K562 (cell line): ENCODE results near the gene ALAS2. TPM values are rescaled to one million over a fixed set of nuclear protein-coding genes. Genes with fewer than 3 reads are reported as not detected.

Source experiments
- CCAR2 ChIP-seq: fragments of 200-400 bp; formaldehyde crosslinking; IDR thresholded peaks from 2 replicates; pipeline ENCODE4 v1.6.1; 2017; ENCODE audit warnings: mild to moderate bottlenecking, low read depth, low read length
- CREB3 ChIP-seq: fragments of 450-650 bp; conservative IDR thresholded peaks from 2 replicates; pipeline ENCODE4 v1.6.1; 2016; ENCODE audit warnings: missing genetic modification characterization, low read depth, mild to moderate bottlenecking, missing compliant biosample characterization, moderate library complexity
- ESRRB ChIP-seq: fragments of 250-450 bp; sonication (Bioruptor Pico); IDR thresholded peaks from 2 replicates; pipeline ENCODE4 v1.5.0; 2020; ENCODE audit warnings: mild to moderate bottlenecking, moderate library complexity, borderline replicate concordance
- HMGN3 ChIP-seq: IDR thresholded peaks from 2 replicates; pipeline ENCODE4 v1.6.1; 2011; ENCODE audit warnings: borderline replicate concordance, low read depth, mild to moderate bottlenecking, mixed read lengths, low read length; ENCODE audit not compliant: insufficient read length; ENCODE audit errors: extremely low read depth
- KHSRP ChIP-seq: fragments of 450-650 bp; IDR thresholded peaks from 2 replicates; pipeline ENCODE4 v1.6.1; 2017
- MYC ChIP-seq, 2 experiments: fragments of 250-450 bp in 1 of 2; sonication (Bioruptor Pico) in 1 of 2; IDR thresholded peaks; 2 replicates each; pipeline versions ENCODE4 v1.5.1 to v1.6.1; 2012 to 2021; ENCODE audit warnings: low read depth in 2 of 2, borderline replicate concordance in 1 of 2, improper control_type of control experiment in 1 of 2, low read length in 1 of 2, mild to moderate bottlenecking in 1 of 2, moderate library complexity in 1 of 2
- STAG1 ChIP-seq: sonication (generic); formaldehyde crosslinking; IDR thresholded peaks from 2 replicates; pipeline ENCODE4 v1.5.0; 2020; ENCODE audit warnings: missing genetic modification reagents, borderline replicate concordance
- TAL1 ChIP-seq: fragments of 450-650 bp; IDR thresholded peaks from 2 replicates; pipeline ENCODE4 v1.6.1; 2016; ENCODE audit warnings: mild to moderate bottlenecking
- polyA plus RNA-seq, 8 experiments: library from polyadenylated mRNA; depleted of rRNA in 4 of 8; stranded (reverse) in 5 of 8; unstranded in 3 of 8; fragments of >200 nt; fragmentation: Nextera tagmentation in 2 of 8; fragmentation: Illumina TruSeq in 1 of 8; extraction: Ambion mirVana in 2 of 8; extraction: Trizol in 1 of 8; gene quantifications; 2 replicates each; pipeline versions ENCODE4 v1.2.1 to v1.2.3, GENCODE V29; 2011 to 2014; ENCODE audit warnings: inconsistent platforms in 1 of 8, missing spikeins in 1 of 8
- total RNA-seq, 7 experiments: library from RNA; depleted of rRNA in 6 of 7; stranded (reverse); fragments of >200 nt in 6 of 7; fragmentation: Illumina TruSeq in 2 of 7; extraction: Trizol in 2 of 7; gene quantifications; 2 replicates each; pipeline versions ENCODE4 v1.2.1 to v1.2.3, GENCODE V29; 2011 to 2021; ENCODE audit warnings: low replicate concordance in 1 of 7
- TF ChIP-seq, protein P1 (sequence below): fragments of 250-450 bp; sonication (Bioruptor Pico); IDR thresholded peaks from 2 replicates; pipeline ENCODE4 v1.4.0; 2020
- TF ChIP-seq, protein P2 (sequence below): fragments of 450-650 bp; formaldehyde crosslinking; conservative IDR thresholded peaks from 2 replicates; pipeline ENCODE4 v1.4.0; 2022; ENCODE audit warnings: mild to moderate bottlenecking, missing genetic modification characterization
- TF ChIP-seq, protein P3 (sequence below): fragments of 450-650 bp; IDR thresholded peaks from 2 replicates; pipeline ENCODE4 v1.6.1; 2016; ENCODE audit warnings: missing biosample characterization, missing genetic modification characterization
- TF ChIP-seq, protein P4 (sequence below): fragments of 150-350 bp; IDR thresholded peaks from 2 replicates; pipeline ENCODE4 v1.6.1; 2014; ENCODE audit warnings: low read depth, mild to moderate bottlenecking, low read length, borderline replicate concordance

Gene ALAS2
- total and polyA plus RNA-seq, 9 of the 15 experiments (the other 6 are each of a cell fraction or from before 2014, with no cell fraction given): 14.6 to 101 (median 33.4) TPM

- TF ChIP-seq, protein P1, sequence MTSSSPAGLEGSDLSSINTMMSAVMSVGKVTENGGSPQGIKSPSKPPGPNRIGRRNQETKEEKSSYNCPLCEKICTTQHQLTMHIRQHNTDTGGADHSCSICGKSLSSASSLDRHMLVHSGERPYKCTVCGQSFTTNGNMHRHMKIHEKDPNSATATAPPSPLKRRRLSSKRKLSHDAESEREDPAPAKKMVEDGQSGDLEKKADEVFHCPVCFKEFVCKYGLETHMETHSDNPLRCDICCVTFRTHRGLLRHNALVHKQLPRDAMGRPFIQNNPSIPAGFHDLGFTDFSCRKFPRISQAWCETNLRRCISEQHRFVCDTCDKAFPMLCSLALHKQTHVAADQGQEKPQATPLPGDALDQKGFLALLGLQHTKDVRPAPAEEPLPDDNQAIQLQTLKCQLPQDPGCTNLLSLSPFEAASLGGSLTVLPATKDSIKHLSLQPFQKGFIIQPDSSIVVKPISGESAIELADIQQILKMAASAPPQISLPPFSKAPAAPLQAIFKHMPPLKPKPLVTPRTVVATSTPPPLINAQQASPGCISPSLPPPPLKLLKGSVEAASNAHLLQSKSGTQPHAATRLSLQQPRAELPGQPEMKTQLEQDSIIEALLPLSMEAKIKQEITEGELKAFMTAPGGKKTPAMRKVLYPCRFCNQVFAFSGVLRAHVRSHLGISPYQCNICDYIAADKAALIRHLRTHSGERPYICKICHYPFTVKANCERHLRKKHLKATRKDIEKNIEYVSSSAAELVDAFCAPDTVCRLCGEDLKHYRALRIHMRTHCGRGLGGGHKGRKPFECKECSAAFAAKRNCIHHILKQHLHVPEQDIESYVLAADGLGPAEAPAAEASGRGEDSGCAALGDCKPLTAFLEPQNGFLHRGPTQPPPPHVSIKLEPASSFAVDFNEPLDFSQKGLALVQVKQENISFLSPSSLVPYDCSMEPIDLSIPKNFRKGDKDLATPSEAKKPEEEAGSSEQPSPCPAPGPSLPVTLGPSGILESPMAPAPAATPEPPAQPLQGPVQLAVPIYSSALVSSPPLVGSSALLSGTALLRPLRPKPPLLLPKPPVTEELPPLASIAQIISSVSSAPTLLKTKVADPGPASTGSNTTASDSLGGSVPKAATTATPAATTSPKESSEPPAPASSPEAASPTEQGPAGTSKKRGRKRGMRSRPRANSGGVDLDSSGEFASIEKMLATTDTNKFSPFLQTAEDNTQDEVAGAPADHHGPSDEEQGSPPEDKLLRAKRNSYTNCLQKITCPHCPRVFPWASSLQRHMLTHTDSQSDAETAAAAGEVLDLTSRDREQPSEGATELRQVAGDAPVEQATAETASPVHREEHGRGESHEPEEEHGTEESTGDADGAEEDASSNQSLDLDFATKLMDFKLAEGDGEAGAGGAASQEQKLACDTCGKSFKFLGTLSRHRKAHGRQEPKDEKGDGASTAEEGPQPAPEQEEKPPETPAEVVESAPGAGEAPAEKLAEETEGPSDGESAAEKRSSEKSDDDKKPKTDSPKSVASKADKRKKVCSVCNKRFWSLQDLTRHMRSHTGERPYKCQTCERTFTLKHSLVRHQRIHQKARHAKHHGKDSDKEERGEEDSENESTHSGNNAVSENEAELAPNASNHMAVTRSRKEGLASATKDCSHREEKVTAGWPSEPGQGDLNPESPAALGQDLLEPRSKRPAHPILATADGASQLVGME: no peak
- TF ChIP-seq CREB3 (tag) (no peak), STAG1 (CRISPR knock-in tag) (no peak), KHSRP (no peak), TAL1 (no peak), HMGN3 (no peak), MYC (IDR thresholded peaks at IDR 0.05; ENCODE audit: low read depth, low read length) (peak; percentile 37; the same call in 1 of the 2 replicates), MYC (CRISPR knock-in tag; IDR thresholded peaks at IDR 0.05; ENCODE audit: borderline replicate concordance, low read depth) (no peak), ESRRB (no peak), CCAR2 (no peak)
- TF ChIP-seq, protein P2, sequence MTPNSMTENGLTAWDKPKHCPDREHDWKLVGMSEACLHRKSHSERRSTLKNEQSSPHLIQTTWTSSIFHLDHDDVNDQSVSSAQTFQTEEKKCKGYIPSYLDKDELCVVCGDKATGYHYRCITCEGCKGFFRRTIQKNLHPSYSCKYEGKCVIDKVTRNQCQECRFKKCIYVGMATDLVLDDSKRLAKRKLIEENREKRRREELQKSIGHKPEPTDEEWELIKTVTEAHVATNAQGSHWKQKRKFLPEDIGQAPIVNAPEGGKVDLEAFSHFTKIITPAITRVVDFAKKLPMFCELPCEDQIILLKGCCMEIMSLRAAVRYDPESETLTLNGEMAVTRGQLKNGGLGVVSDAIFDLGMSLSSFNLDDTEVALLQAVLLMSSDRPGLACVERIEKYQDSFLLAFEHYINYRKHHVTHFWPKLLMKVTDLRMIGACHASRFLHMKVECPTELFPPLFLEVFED (CRISPR knock-in tag): no peak
- TF ChIP-seq, protein P3, sequence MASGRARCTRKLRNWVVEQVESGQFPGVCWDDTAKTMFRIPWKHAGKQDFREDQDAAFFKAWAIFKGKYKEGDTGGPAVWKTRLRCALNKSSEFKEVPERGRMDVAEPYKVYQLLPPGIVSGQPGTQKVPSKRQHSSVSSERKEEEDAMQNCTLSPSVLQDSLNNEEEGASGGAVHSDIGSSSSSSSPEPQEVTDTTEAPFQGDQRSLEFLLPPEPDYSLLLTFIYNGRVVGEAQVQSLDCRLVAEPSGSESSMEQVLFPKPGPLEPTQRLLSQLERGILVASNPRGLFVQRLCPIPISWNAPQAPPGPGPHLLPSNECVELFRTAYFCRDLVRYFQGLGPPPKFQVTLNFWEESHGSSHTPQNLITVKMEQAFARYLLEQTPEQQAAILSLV (tag): no peak
- TF ChIP-seq, protein P4, sequence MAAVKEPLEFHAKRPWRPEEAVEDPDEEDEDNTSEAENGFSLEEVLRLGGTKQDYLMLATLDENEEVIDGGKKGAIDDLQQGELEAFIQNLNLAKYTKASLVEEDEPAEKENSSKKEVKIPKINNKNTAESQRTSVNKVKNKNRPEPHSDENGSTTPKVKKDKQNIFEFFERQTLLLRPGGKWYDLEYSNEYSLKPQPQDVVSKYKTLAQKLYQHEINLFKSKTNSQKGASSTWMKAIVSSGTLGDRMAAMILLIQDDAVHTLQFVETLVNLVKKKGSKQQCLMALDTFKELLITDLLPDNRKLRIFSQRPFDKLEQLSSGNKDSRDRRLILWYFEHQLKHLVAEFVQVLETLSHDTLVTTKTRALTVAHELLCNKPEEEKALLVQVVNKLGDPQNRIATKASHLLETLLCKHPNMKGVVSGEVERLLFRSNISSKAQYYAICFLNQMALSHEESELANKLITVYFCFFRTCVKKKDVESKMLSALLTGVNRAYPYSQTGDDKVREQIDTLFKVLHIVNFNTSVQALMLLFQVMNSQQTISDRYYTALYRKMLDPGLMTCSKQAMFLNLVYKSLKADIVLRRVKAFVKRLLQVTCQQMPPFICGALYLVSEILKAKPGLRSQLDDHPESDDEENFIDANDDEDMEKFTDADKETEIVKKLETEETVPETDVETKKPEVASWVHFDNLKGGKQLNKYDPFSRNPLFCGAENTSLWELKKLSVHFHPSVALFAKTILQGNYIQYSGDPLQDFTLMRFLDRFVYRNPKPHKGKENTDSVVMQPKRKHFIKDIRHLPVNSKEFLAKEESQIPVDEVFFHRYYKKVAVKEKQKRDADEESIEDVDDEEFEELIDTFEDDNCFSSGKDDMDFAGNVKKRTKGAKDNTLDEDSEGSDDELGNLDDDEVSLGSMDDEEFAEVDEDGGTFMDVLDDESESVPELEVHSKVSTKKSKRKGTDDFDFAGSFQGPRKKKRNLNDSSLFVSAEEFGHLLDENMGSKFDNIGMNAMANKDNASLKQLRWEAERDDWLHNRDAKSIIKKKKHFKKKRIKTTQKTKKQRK: no peak
These were observed 30.8 kb downstream of the ALAS2 start, which contains the start of gene APEX2 (continued) for GRCh38 chrX:54999717-55000598.
